ENCODE data around the gene FOXN3. TPM values are rescaled to one million over a fixed set of nuclear protein-coding genes. Genes with fewer than 3 reads are reported as not detected.

The FOXN3 gene
- polyA plus RNA-seq, 2 of the 4 experiments (the other 2 are of a cell fraction): 6.0 to 6.4 TPM

- Histone ChIP-seq H3K4me1 (no peaks in the 10 kb centered on the region), H3K9me3 (no peaks in the 10 kb centered on the region), H3K4me2 (no peak overlapping the region), H3K27ac (no peak overlapping the region), H3K4me3 (no peak overlapping the region)
- no peak for ATAC-seq
- TF ChIP-seq CEBPB (IDR thresholded peaks at IDR 0.05) (no peak), MAX (IDR thresholded peaks at IDR 0.05) (no peak), HDAC2 (IDR thresholded peaks at IDR 0.05) (no peak), CBX8 (IDR thresholded peaks at IDR 0.05) (no peak), ZFP36 (IDR thresholded peaks at IDR 0.05; ENCODE audit: borderline replicate concordance, partially characterized antibody) (no peak)
- ChIA-PET CTCF (interaction anchor here (0.6 to 1.9 kb wide), 4 partner anchors 9 to 395 kb away, joined by 3 to 4 read pairs (median 3); no protein-coding TSS in a partner anchor), POLR2A (no interaction called here)
- FAIRE-seq: no peak
- DNase-seq (ENCODE audit: low read depth in 1 of 2, low spot score in 1 of 2): no peak
- 54% methylated on average over 7 of the region's 7 CpGs for WGBS (ENCODE audit: missing lambda C conversion rate)
Measured at GRCh38 chr14:89435492-89435891, 18.5 kb upstream of the FOXN3 start.

- DNase-seq (ENCODE audit: low read depth in 1 of 2, low spot score in 1 of 2) (no peak), ATAC-seq (no peak), FAIRE-seq (no peak)
- H3K27ac ChIP-seq: no peak overlapping the region
- no peaks in the 10 kb centered on the region for H3K9me3 ChIP-seq
- no peak overlapping the region for H3K4me2 ChIP-seq
- CTCF ChIA-PET: interaction anchor here (0.6 kb wide), 1 partner anchor 16 kb away, joined by 3 read pairs; no protein-coding TSS in a partner anchor
- WGBS (ENCODE audit: missing lambda C conversion rate): 62% methylated on average over 4 of the region's 4 CpGs
- POLR2A ChIA-PET: no interaction called here
- no peak overlapping the region for H3K4me3 ChIP-seq
- H3K4me1 ChIP-seq: no peaks in the 10 kb centered on the region
- TF ChIP-seq JUN (IDR thresholded peaks at IDR 0.05) (no peak), PBX3 (IDR thresholded peaks at IDR 0.05) (no peak)
Measured at GRCh38 chr14:89432226-89432625, 15.2 kb upstream of the FOXN3 start.

- no peak for DNase-seq (ENCODE audit: low read depth in 1 of 2, low spot score in 1 of 2)
- TF ChIP-seq RAD21 (conservative IDR thresholded peaks at IDR 0.05 in 1 of 2, IDR thresholded peaks at IDR 0.05 in 1 of 2) (no peak), SREBF2 (IDR thresholded peaks at IDR 0.05) (no peak), RARB (CRISPR knock-in tag; IDR thresholded peaks at IDR 0.05) (no peak), ESRRA (IDR thresholded peaks at IDR 0.05; ENCODE audit: borderline replicate concordance, low read length) (no peak), CEBPB (IDR thresholded peaks at IDR 0.05) (no peak), CHD2 (IDR thresholded peaks at IDR 0.05; ENCODE audit: low read length, partially characterized antibody) (no peak), BCL3 (IDR thresholded peaks at IDR 0.05) (no peak), CBX8 (IDR thresholded peaks at IDR 0.05) (no peak), TP53 (CRISPR knock-in tag; IDR thresholded peaks at IDR 0.05) (no peak), ELK1 (IDR thresholded peaks at IDR 0.05; ENCODE audit: low read depth, low read length) (no peak), FOSB (CRISPR knock-in tag; IDR thresholded peaks at IDR 0.05) (no peak)
- ChIA-PET CTCF (interaction anchor here (1.0 to 1.3 kb wide), 2 partner anchors 13 to 465 kb away, joined by 3 to 4 read pairs; no protein-coding TSS in a partner anchor), POLR2A (no interaction called here)
- Histone ChIP-seq H3K4me1 (no peaks in the 10 kb centered on the region), H3K27ac (no peak overlapping the region), H3K4me2 (no peak overlapping the region), H3K9me3 (no peaks in the 10 kb centered on the region), H3K4me3 (no peak overlapping the region)
- ATAC-seq: no peak
- WGBS (ENCODE audit: missing lambda C conversion rate): 79% methylated on average over 9 of the region's 9 CpGs
- FAIRE-seq: no peak
Measured at GRCh38 chr14:89430391-89431236, 13.6 kb upstream of the FOXN3 start.
